Uterus (tissue), 2 donors: ENCODE data around the gene PDZD4.

Source experiments
- CTCF ChIP-seq, 4 experiments: fragments of 200-600 bp in 2 of 4; fragments of 450-650 bp in 2 of 4; sonication (generic) in 2 of 4; IDR thresholded peaks; one replicate each; pipeline ENCODE4 v1.5.1; 2016 to 2019; ENCODE audit warnings: antibody characterized with exemption in 4 of 4, mild to moderate bottlenecking in 2 of 4, moderate library complexity in 1 of 4
- POLR2A ChIP-seq, 2 donors: fragments of 450-650 bp; IDR thresholded peaks; one replicate each; pipeline ENCODE4 v1.6.1; 2016; ENCODE audit warnings: antibody characterized with exemption in 2 of 2, mild to moderate bottlenecking in 1 of 2, moderate library complexity in 1 of 2

GRCh38 chrX:153879741-153880439 is 49.5 kb upstream of the PDZD4 start:
- no peak for TF ChIP-seq POLR2A (IDR thresholded peaks at IDR 0.05)
- TF ChIP-seq CTCF (IDR thresholded peaks at IDR 0.05), result no peak
